HG03175 (cell line): ENCODE data around the gene ZNF385D.

Experiments
- ATAC-seq: cut with Tn5 transposase; IDR thresholded peaks from one replicate; pipeline ENCODE4 v1.9.1; 2021; ENCODE audit warnings: mild to moderate bottlenecking, moderate library complexity; ENCODE audit not compliant: unreplicated experiment

ZNF385D gene

GRCh38 chr3:21750080-21750696 is 822 bp downstream of the ZNF385D start:
- no peak for ATAC-seq

- ATAC-seq = no peak
Observed at GRCh38 chr3:21747966-21748555, 2.9 kb downstream of the ZNF385D start.

GRCh38 chr3:21747376-21747775 is 3.6 kb downstream of the ZNF385D start:
- ATAC-seq = no peak

- ATAC-seq = no peak
Observed at GRCh38 chr3:21745966-21746365, 5.0 kb downstream of the ZNF385D start.

GRCh38 chr3:21744793-21745192 is 6.2 kb downstream of the ZNF385D start:
- no peak for ATAC-seq

- ATAC-seq = no peak
Observed at GRCh38 chr3:21738935-21739702, 11.9 kb downstream of the ZNF385D start.

- no peak for ATAC-seq
Observed at GRCh38 chr3:21738283-21738682, 12.7 kb downstream of the ZNF385D start.

- no peak for ATAC-seq
Observed at GRCh38 chr3:21734746-21735145, 16.3 kb downstream of the ZNF385D start.

GRCh38 chr3:21729888-21730459 is 21.0 kb downstream of the ZNF385D start:
- no peak for ATAC-seq

- no peak for ATAC-seq
Observed at GRCh38 chr3:21729331-21729730, 21.7 kb downstream of the ZNF385D start.

GRCh38 chr3:21722768-21723167 is 28.2 kb downstream of the ZNF385D start:
- ATAC-seq = no peak

GRCh38 chr3:21722301-21722700 is 28.7 kb downstream of the ZNF385D start:
- no peak for ATAC-seq

- no peak for ATAC-seq
Observed at GRCh38 chr3:21718943-21719591, 31.9 kb downstream of the ZNF385D start.

- ATAC-seq = no peak
Observed at GRCh38 chr3:21718161-21718765, 32.7 kb downstream of the ZNF385D start.

GRCh38 chr3:21715662-21716061 is 35.3 kb downstream of the ZNF385D start:
- ATAC-seq = no peak

- ATAC-seq = no peak
Observed at GRCh38 chr3:21705769-21706168, 45.2 kb downstream of the ZNF385D start.

GRCh38 chr3:21704796-21705195 is 46.2 kb downstream of the ZNF385D start:
- ATAC-seq = no peak

- ATAC-seq = no peak
Observed at GRCh38 chr3:21703291-21703690, 47.7 kb downstream of the ZNF385D start.

GRCh38 chr3:21697707-21698106 is 53.3 kb downstream of the ZNF385D start:
- ATAC-seq = no peak

GRCh38 chr3:21694506-21694905 is 56.5 kb downstream of the ZNF385D start:
- no peak for ATAC-seq

GRCh38 chr3:21691036-21691435 is 60.0 kb downstream of the ZNF385D start:
- ATAC-seq = no peak
